HG03135 (cell line): ENCODE measurements around the gene LGI1.
"Not testable (repeated sequence)": the region's sequence is repeated elsewhere in the genome, so short reads cannot be mapped to it uniquely, and the experiment has no call there.

Experiments
- ATAC-seq: cut with Tn5 transposase; IDR thresholded peaks from one replicate; pipeline ENCODE4 v1.9.1; 2021; ENCODE audit warnings: mild to moderate bottlenecking, moderate library complexity; ENCODE audit not compliant: unreplicated experiment

Gene LGI1

GRCh38 chr10:93799155-93799708 lies 41.5 kb downstream of the LGI1 start:
- ATAC-seq, result no peak

DNA sequence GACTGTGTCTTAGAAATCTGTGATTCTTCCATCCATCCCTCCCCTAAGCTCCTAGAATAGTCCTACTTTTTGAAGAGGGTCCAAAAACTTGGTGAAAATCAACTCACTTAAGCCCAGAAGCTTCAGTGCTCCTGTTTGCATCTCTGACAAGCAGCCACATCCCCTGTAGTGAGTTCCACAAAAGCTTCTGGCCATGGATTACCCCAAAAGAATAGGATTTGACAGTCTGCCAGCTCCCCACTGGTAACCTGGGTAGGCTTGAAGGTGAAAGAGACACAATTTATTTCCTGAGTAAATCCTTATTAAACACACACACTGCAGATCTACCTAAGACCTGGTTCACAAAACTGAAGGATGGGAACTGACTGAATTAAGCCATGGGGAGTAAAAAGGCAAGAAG lies 46.5 kb downstream of the LGI1 start:
- ATAC-seq, result no peak

DNA sequence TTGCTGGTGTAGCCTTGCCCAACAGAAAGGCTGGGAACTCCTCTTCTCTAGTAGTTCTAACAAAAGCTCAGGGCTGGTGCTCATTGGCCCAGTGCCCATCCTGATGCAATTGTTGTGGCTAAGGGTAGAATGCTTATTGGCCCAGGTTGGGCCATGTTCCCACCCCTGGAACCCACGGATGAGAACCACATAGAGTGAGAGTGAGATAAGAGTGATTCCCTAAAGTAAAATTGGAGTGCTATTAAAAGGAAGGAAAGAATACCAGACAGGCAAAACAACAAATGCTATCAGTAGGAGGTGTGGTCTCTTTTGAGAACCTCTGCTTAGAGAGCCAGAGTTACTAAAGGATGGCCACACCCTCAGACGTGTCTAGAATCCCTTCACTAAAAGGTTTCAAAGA lies 49.2 kb downstream of the LGI1 start:
- ATAC-seq, result no peak

GRCh38 chr10:93807371-93807770 lies 49.6 kb downstream of the LGI1 start:
- no peak for ATAC-seq

GRCh38 chr10:93812659-93813338 lies 55.1 kb downstream of the LGI1 start:
- ATAC-seq, result no peak

GRCh38 chr10:93813507-93814465 lies 56.0 kb downstream of the LGI1 start:
- ATAC-seq, result no peak

- no peak for ATAC-seq
Measured at GRCh38 chr10:93815304-93816096, 57.8 kb downstream of the LGI1 start.

- no peak for ATAC-seq
Measured at GRCh38 chr10:93816123-93816747, 58.5 kb downstream of the LGI1 start.

- ATAC-seq, result no peak
Measured at GRCh38 chr10:93818086-93818485, 60.4 kb downstream of the LGI1 start.

DNA sequence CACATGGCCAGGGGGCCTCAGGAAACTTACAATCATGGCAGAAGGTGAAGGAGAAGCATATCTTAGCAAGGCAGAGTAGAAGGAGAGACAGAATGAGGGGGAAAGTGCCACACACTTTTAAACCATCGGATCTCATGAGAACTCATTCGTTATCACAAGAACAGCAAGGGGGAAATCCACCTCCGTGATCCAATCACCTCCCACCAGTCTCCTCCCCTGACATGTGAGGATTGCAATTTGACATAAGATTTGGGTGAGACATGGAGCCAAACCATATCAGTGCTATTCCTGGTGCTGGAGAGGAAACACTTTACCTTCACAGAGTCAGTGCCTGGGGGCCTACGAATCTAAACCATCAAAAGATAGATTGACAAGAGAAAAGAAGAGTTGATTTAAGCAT lies 61.8 kb downstream of the LGI1 start:
- ATAC-seq, result no peak

GRCh38 chr10:93820434-93820833 lies 62.7 kb downstream of the LGI1 start:
- no peak for ATAC-seq

- ATAC-seq, result no peak
Measured at GRCh38 chr10:93821051-93821772, 63.5 kb downstream of the LGI1 start.

GRCh38 chr10:93826355-93826754 lies 68.6 kb downstream of the LGI1 start:
- ATAC-seq, result no peak

DNA sequence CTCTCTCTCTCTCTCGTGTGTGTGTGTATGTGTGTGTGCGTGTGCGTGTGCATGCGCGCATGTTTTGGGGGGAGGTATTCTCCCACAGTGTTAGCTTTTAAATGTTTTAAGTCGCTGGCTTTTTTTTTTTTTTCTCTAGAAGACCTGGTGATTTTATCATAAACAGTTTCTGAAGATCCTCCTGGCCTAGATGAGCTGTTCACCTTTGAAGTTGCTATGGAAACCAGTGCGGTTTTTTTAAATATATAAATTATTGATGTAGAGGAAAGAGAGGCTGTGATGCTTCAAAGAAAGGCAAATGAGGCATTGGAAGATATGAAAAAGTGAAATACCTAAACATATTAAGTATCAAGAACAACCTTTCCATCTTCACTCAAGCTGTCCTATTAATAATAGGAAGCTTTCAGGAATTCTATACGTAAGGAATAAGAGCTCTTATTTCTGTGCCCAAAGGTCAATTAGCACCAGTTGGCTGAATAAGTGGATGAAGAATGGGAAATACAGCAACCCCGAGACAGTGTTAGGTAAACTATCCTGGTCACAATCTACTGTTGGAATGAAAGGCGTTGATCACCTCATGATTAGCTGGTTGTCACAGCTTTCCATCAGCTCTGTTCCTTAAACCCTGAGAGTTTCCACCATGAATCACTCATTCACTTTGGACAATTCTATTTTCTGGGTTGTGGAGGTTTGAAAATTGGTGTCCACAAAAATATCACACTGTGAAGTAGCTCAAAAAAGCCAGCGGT lies 69.5 kb downstream of the LGI1 start:
- ATAC-seq, result no peak

DNA sequence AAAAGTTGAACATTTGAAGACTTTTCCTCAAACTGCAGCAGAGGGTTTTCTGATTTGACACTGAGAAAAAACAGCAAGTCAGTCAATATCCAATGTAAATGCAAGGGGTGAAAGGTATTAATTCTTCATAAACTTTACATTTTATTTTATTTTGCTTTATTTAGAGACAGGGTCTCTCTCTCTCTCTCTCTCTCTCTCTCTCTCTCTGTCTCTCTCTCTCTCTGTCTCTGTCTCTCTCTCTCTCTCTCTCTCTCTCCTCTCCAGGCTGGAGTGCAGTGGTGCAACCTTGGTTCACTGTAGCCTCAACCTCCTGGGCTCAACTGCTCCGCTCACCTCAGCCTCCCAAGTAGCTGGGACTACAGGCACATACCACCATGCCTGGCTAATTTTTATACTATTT lies 73.3 kb downstream of the LGI1 start:
- ATAC-seq, result not testable (repeated sequence)

DNA sequence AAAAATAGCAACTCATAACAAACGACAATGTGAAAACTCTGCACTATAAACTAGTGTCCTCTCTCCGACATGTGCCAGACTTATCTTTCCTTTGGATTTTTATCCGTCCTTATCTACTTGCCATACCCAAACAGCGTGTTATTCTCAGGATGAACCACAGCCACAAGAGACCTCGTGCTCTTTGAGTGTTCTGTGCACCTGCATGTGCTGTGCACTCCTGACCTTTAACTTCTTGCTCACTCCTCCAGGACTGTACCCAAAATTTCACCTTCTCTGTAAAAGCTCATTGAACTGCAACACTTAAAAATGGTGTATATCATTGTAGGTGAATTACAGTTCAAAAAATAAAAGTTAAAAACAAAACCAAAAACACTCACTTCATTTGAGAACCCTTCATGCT lies 78.0 kb downstream of the LGI1 start:
- no peak for ATAC-seq

- no peak for ATAC-seq
Measured at GRCh38 chr10:93837822-93838221, 80.1 kb downstream of the LGI1 start.

DNA sequence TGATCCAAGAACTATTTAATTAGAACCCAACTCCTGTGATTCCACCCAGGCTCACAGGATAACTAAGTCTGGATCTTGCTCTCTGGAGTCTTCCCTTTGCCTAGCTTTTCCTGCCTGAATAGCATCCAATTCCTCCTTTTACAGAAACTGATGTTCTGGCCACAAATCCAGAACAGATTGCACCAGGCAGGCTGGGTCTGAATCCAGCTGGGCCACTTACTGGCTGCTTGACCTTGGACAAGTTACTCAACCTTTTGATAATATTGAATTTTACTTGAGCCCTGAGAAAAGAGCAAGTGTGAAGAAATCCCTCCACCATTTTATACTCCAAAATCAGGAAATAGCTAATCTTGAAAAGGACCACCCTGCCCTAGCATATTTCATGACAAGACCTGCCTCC lies 80.5 kb downstream of the LGI1 start:
- ATAC-seq, result no peak

DNA sequence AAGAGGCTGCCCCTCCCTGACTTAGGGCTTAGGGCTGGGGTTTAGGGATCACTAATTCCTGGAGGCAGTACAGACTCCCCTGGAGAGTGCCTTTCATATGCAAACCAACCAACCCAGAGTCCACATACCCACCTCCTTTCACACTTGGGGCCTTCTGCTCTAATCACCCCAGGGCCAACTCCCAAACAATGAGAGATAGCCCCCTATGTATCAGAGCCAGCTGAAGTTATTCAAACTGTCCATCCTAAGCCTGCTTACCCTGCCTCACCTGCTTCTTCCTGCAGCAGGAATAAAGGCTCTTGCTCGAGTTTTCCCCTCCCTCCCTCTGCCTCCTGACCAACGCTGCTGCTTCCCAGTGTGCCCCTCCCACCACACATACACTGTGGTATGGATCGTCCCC lies 84.2 kb downstream of the LGI1 start:
- no peak for ATAC-seq
